ENCODE data around the gene FCRLB.

DNA sequence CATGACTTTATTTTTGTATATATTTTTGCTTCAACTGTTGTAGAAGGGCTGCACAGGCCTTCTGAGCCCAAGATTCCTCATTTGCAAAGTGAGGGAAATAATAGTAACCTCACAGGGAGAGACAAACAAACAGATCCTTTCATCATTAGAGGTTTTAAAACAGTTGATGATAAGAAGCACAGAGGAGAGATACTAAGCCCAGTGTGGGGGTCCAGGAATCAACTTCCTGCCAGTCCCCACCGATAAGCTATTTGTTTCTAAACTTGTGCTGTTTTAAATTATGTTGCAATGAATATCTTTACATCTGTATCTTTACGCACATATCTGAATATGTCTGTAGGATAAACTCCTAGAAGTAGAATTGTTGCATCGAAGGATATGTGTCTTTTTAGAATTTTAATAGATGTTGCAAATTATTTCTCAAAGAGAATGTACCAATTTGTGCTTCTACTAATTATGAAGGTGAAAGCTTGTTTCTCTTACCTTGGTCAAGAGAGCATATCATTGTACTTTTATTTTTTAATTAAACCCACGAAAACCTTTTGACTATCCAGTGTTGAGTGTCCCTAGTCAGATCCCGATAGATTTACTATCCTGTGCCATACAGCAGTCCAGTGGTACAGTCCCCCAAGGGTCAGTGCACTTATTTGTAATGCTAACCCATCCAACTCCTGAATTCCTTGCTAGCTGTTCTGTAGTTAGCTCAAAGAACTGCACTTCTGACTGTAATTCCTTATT is 10.8 kb downstream of the FCRLB start:
- TF ChIP-seq CTCF (IDR thresholded peaks at IDR 0.05) (no peak), POLR2A (IDR thresholded peaks at IDR 0.05) (no peak)
